Tibial nerve (tissue), 4 donors: ENCODE data around the gene CEP20.

Experiments used
- CTCF ChIP-seq, 5 experiments: fragments of 200-600 bp in 3 of 5; fragments of 450-650 bp in 2 of 5; sonication (generic) in 3 of 5; IDR thresholded peaks; one replicate each; pipeline ENCODE4 v1.5.1; 2016 to 2019; ENCODE audit warnings: antibody characterized with exemption in 5 of 5, mild to moderate bottlenecking in 3 of 5, moderate library complexity in 2 of 5
- EP300 ChIP-seq, 2 donors: sonication (generic); formaldehyde crosslinking; IDR thresholded peaks; one replicate each; pipeline ENCODE4 v1.6.1; 2017; ENCODE audit warnings: antibody characterized with exemption in 2 of 2, mild to moderate bottlenecking in 1 of 2
- POLR2A ChIP-seq, 2 donors: fragments of 450-650 bp; IDR thresholded peaks; one replicate each; pipeline ENCODE4 v1.6.1; 2017; ENCODE audit warnings: antibody characterized with exemption in 2 of 2, mild to moderate bottlenecking in 2 of 2, moderate library complexity in 2 of 2

- TF ChIP-seq CTCF (IDR thresholded peaks at IDR 0.05) = no peak
- TF ChIP-seq EP300 (IDR thresholded peaks at IDR 0.05) = no peak
- no peak for TF ChIP-seq POLR2A (IDR thresholded peaks at IDR 0.05)
These were observed 12.0 kb upstream of the CEP20 start for GRCh38 chr16:15900357-15900756.
